Duodenal mucosa (tissue), 2 donors: ENCODE measurements around the gene CDS1.

Experiments
- H3K27ac ChIP-seq: one replicate; pipeline ENCODE4 v1.7.0; 2013; ENCODE audit warnings: low read depth, low read length
- H3K27me3 ChIP-seq, 2 donors: one replicate each; pipeline ENCODE4 v1.7.0; 2013; ENCODE audit warnings: low read length in 2 of 2, control low read depth in 1 of 2; ENCODE audit not compliant: insufficient read depth in 2 of 2, control insufficient read depth in 1 of 2
- H3K36me3 ChIP-seq, 2 donors: one replicate each; pipeline ENCODE4 v1.7.0; 2013; ENCODE audit warnings: low read length in 2 of 2, control low read depth in 1 of 2; ENCODE audit not compliant: insufficient read depth in 2 of 2, control insufficient read depth in 1 of 2
- H3K4me1 ChIP-seq, 2 donors: one replicate each; pipeline ENCODE4 v1.7.0; 2013; ENCODE audit warnings: low read length in 2 of 2, control low read depth in 1 of 2; ENCODE audit not compliant: insufficient read depth in 2 of 2, control insufficient read depth in 1 of 2
- H3K4me3 ChIP-seq, 2 donors: one replicate each; pipeline ENCODE4 v1.7.0; 2013; ENCODE audit warnings: low read length in 2 of 2, low read depth in 1 of 2
- H3K9ac ChIP-seq, 2 donors: one replicate each; pipeline ENCODE4 v1.7.0; 2013; ENCODE audit warnings: low read length in 2 of 2, low read depth in 1 of 2
- H3K9me3 ChIP-seq, 2 donors: one replicate each; pipeline ENCODE4 v1.7.0; 2013; ENCODE audit warnings: low read length in 2 of 2, control low read depth in 1 of 2; ENCODE audit not compliant: control insufficient read depth in 1 of 2

The CDS1 gene

DNA sequence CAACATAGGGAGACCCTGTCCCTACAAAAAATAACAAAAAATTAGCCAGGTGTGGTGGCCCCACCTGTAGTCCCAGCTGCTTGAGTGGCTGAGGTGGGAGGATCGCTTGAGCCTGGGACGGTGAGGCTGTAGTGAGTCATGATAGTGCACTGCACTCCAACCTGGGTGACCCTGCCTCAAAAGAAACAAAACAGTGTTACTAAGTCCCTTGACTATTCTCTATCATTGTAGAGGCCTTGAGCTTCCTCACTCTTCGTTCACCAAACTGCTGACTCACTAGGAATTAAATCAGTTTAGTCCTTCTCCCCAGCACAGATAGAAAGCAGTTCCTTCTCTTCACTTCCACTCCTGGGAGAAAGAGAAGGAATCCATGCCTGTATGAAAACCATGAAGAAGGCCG is 14.5 kb downstream of the CDS1 start:
- Histone ChIP-seq H3K27me3 (no peaks in the 10 kb centered on the region), H3K4me1 (peaks cover 10 to 20% of the 10 kb centered on the region in 2 donors), H3K9ac (no peak overlapping the region), H3K27ac (no peak overlapping the region), H3K9me3 (no peaks in the 10 kb centered on the region), H3K4me3 (no peak overlapping the region), H3K36me3 (no peaks in the 10 kb centered on the region)

DNA sequence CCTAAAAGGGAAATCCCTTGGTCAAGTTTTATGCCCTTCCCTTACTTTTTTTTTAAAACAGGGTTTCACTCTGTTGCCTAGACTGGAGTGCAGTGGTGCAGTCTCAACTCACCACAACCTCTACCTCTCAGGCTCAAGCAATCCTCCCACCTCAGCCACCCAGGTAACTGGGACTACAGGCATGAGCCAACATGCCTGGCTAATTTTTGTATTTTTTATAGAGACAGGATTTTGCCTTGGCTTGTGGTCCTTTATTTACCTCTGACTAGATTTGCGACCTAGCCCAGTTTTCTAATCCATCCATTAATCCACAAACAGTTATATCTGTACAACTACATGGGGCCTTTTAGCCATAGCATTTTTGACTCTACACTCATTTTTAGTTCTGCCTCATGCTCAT is 23.7 kb downstream of the CDS1 start:
- Histone ChIP-seq H3K9ac (no peak overlapping the region), H3K9me3 (no peaks in the 10 kb centered on the region), H3K4me1 (no peaks in the 10 kb centered on the region), H3K27me3 (no peaks in the 10 kb centered on the region), H3K27ac (no peak overlapping the region), H3K36me3 (peaks cover 8 to 16% of the 10 kb centered on the region in 2 donors), H3K4me3 (no peak overlapping the region)

DNA sequence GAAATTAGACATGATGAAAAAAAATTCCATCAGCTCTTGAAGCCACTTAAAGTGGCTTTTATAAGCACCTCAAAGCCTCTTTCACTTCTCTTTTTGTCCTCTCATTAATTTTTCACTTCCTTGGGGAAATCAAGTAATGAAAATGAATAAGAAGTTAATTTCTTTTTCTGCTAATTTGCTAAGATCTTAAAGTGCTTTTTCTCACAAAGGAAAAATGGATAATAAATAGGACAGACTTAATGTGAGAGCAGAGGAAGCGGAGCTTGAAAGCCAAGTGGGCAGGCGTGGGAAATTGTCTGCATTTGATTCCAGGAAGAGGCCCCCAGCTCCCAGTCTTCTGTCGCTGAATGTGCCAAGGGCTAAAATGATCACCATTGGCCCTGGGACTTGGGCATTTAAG is 28.6 kb downstream of the CDS1 start:
- no peaks in the 10 kb centered on the region for H3K27me3 ChIP-seq
- no peaks in the 10 kb centered on the region for H3K9me3 ChIP-seq
- peaks cover 8 to 22% of the 10 kb centered on the region in 2 donors for H3K36me3 ChIP-seq
- no peak overlapping the region for H3K27ac ChIP-seq
- no peak overlapping the region for H3K4me3 ChIP-seq
- H3K4me1 ChIP-seq, result no peaks in the 10 kb centered on the region
- no peak overlapping the region for H3K9ac ChIP-seq

DNA sequence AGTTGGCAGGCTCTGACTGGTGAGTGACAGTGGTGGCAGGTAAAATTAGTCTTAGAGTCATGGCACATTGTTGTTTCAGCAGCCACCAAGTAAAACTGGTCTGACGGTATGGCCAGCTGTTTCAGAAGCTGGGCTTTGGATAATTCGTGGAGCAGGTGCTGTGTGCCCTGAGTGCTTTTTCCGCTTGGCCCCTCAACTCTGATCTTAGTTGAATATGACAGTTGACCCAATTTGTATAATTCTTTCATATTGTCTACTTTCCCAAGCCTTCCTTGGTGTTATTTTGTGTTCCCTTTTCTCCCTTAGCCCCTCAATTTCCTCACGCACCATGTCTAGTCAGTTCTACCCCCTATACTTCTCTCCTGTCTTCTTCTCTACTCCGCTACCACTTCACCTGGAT is 32.0 kb downstream of the CDS1 start:
- H3K36me3 ChIP-seq, result peaks cover 8 to 20% of the 10 kb centered on the region in 2 donors
- H3K9ac ChIP-seq, result no peak overlapping the region
- no peaks in the 10 kb centered on the region for H3K27me3 ChIP-seq
- H3K4me3 ChIP-seq, result no peak overlapping the region
- H3K4me1 ChIP-seq, result no peaks in the 10 kb centered on the region
- H3K9me3 ChIP-seq, result no peaks in the 10 kb centered on the region
- no peak overlapping the region for H3K27ac ChIP-seq

DNA sequence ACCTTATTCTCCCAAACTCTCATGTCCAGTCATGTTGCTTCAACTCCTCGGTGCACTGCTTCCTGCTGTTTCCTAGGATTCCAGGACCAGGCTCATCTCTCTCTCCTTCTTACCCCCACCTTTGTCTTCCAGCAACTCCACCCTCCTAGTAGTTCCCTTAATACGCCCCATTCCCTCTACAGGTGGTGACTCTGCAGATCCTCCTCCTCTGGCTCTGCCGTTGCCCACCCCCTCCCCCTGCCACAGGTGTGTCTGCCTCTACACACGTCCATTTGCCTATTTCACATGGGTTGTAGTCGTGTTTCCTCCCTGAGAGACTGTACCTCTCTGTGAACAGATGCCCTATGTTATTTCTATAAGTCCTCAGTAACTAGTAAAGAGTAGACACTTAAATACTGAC is 32.4 kb downstream of the CDS1 start:
- Histone ChIP-seq H3K4me3 (no peak overlapping the region), H3K36me3 (peaks cover 3 to 15% of the 10 kb centered on the region in 2 donors), H3K27ac (no peak overlapping the region), H3K4me1 (no peaks in the 10 kb centered on the region), H3K9me3 (no peaks in the 10 kb centered on the region), H3K9ac (no peak overlapping the region), H3K27me3 (no peaks in the 10 kb centered on the region)

DNA sequence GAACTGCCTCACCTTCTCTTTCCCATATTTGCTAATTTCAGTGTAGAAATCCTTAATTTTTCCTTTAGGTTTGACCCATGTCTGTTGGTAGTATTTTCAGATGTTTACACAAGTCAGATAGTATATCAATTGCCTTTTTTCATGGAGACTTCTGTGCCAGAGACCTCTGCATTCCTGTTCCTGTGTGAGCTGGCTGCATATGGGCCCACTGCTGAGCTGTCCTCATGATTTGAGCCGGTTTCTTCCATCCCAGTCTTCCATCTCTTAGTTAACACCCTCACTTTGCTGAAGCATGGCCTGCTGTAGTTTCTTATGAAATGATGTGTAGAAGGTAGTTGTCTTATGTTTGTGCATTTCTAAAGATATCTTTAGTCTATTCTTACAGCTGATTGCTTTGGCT is 40.0 kb downstream of the CDS1 start:
- no peak overlapping the region for H3K27ac ChIP-seq
- no peaks in the 10 kb centered on the region for H3K4me1 ChIP-seq
- H3K27me3 ChIP-seq, result no peaks in the 10 kb centered on the region
- H3K4me3 ChIP-seq, result no peak overlapping the region
- peaks cover 0 to 15% of the 10 kb centered on the region in 2 donors for H3K36me3 ChIP-seq
- no peak overlapping the region for H3K9ac ChIP-seq
- no peaks in the 10 kb centered on the region for H3K9me3 ChIP-seq

DNA sequence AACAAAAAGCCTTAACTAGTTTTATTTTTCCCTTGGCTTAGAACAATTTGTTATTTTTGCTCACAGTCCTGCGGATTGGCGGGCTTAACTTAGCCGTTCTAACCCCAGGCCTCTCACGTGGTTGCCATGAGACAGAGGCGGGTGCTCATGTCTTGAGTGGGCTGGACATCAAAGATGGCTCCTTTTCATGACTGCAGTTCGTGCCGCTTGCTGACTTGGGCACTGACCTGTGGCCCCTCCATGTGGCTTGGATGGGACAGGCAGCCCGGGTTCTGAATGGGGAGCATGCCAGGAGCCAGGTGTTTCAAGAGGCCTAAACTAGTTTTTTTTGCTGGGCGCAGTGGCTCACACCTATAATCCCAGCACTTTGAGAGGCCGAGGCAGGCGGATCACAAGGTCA is 40.7 kb downstream of the CDS1 start:
- Histone ChIP-seq H3K36me3 (peaks cover 0 to 13% of the 10 kb centered on the region in 2 donors), H3K4me1 (no peaks in the 10 kb centered on the region), H3K27ac (no peak overlapping the region), H3K9ac (no peak overlapping the region), H3K4me3 (no peak overlapping the region), H3K27me3 (no peaks in the 10 kb centered on the region), H3K9me3 (no peaks in the 10 kb centered on the region)

DNA sequence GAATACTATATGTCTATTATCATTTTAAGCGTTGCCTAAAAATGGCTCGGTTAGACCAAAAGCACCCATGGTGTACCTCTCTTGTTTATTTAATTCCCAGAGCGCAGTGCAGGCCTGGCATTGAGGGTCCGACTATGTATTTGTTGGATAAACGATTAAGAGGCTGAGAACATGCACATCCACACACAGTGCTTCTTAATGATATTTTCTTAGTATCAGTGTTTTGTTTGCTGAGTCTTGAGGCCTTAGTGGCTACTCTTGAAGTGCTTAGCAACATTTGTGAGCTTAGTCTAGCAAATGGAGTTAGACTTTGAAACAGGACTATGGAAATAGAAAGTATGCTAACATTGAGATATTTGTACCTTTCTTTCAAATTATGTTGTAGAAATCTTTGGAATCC is 43.7 kb downstream of the CDS1 start:
- H3K27me3 ChIP-seq, result no peaks in the 10 kb centered on the region
- no peaks in the 10 kb centered on the region for H3K9me3 ChIP-seq
- no peak overlapping the region for H3K4me3 ChIP-seq
- H3K4me1 ChIP-seq, result peaks cover 0 to 3% of the 10 kb centered on the region in 2 donors
- H3K27ac ChIP-seq, result no peak overlapping the region
- peaks cover 0 to 12% of the 10 kb centered on the region in 2 donors for H3K36me3 ChIP-seq
- no peak overlapping the region for H3K9ac ChIP-seq

DNA sequence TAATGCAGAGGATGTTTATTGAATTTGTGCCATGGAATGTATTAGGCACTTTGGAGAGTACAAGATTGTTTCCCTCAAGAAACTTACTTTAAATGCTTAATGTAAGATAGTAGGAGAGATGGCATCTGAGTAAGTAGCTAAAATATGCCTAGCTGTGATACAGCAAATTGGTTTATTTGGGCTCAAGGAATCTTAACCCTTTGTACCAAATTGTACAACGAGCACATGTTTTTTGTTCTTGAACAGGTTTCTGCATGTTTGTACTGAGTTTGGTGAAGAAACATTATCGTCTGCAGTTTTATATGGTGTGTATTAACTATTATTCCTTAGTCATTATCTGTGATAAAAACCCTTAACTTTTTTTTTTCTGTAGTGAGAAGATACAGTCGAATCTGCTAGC is 48.6 kb downstream of the CDS1 start:
- Histone ChIP-seq H3K27ac (no peak overlapping the region), H3K9me3 (no peaks in the 10 kb centered on the region), H3K36me3 (no peaks in the 10 kb centered on the region)

DNA sequence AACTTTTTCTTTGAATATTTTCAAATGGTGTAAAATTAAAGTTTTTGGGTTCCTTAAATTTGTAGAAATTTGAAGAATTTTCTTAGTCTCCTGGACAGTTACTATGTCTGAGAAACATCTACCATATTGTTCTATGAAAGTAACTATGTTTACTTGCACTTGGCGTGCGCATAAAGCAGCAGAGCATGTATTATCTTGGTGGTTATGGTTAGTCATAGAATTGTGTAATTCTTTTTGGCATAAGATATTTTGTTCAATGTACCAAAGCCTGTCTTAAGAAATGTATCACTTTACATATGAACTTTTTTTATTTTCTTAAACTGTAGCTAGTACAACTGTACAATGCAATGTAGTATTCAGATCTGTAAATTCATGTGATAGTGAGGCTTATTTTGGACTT is 49.2 kb downstream of the CDS1 start:
- no peaks in the 10 kb centered on the region for H3K27me3 ChIP-seq
- no peaks in the 10 kb centered on the region for H3K36me3 ChIP-seq
- H3K4me3 ChIP-seq, result no peak overlapping the region
- H3K27ac ChIP-seq, result no peak overlapping the region
- no peaks in the 10 kb centered on the region for H3K9me3 ChIP-seq
- no peak overlapping the region for H3K9ac ChIP-seq
- H3K4me1 ChIP-seq, result peaks cover 0 to 3% of the 10 kb centered on the region in 2 donors

More for the DNA sequence above, 48.6 kb downstream of the CDS1 start:
- H3K27me3 ChIP-seq, result no peaks in the 10 kb centered on the region
- H3K9ac ChIP-seq, result no peak overlapping the region
- H3K4me3 ChIP-seq, result no peak overlapping the region
- H3K4me1 ChIP-seq, result peaks cover 0 to 3% of the 10 kb centered on the region in 2 donors

DNA sequence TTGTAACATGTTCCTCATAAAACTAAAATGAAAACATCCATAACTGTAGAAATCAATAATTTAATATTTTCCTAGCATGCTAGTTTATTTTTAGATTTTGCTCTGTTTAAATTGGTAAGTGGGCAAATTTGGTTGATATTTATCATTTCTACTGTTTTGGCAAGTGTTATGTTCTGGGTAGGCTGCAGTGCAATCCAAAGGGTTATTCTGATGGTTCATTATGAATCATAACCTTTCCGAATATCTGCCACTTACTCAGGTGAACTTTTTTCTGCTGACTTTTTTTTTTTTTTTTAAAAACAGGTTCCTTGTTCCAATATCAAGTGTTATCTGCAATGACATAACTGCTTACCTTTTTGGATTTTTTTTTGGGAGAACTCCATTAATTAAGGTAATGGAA is 52.0 kb downstream of the CDS1 start:
- Histone ChIP-seq H3K27me3 (no peaks in the 10 kb centered on the region), H3K4me1 (peaks cover 0 to under 1% of the 10 kb centered on the region in 2 donors), H3K4me3 (no peak overlapping the region), H3K36me3 (peaks cover 0 to 7% of the 10 kb centered on the region in 2 donors), H3K9me3 (no peaks in the 10 kb centered on the region), H3K9ac (no peak overlapping the region), H3K27ac (no peak overlapping the region)
